Astrocyte (in vitro differentiated cells and primary cell): ENCODE data around the gene KCNE1. TPM values are rescaled to one million over a fixed set of nuclear protein-coding genes. Genes with fewer than 3 reads are reported as not detected.

Source experiments
- DNase-seq: peaks from one replicate; pipeline ENCODE4 v3.0.0-alpha.2; 2010; ENCODE audit warnings: low read depth
- FAIRE-seq: peaks from 2 replicates; lab custom pipeline; 2011; peaks lifted over from hg19 to GRCh38; lab: Jason Lieb, UNC
- H2AFZ ChIP-seq: 2 replicates; pipeline ENCODE4 v1.6.0; 2012; ENCODE audit warnings: low read depth, low read length, inconsistent platforms
- H3K27ac ChIP-seq: 2 replicates; pipeline ENCODE4 v1.5.1; 2011; ENCODE audit warnings: low read depth, low read length, inconsistent platforms
- H3K27me3 ChIP-seq: 2 replicates; pipeline ENCODE4 v1.6.0; 2011; ENCODE audit warnings: low read length, inconsistent platforms; ENCODE audit not compliant: insufficient read depth
- H3K36me3 ChIP-seq: 2 replicates; pipeline ENCODE4 v1.5.1; 2011; ENCODE audit warnings: low read length, inconsistent platforms; ENCODE audit not compliant: insufficient read depth
- H3K4me1 ChIP-seq: 2 replicates; pipeline ENCODE4 v1.5.1; 2011; ENCODE audit warnings: low read length, inconsistent platforms; ENCODE audit not compliant: insufficient read depth
- H3K4me2 ChIP-seq: 2 replicates; pipeline ENCODE4 v1.6.0; 2012; ENCODE audit warnings: low read length, inconsistent platforms
- H3K4me3 ChIP-seq: 2 replicates; pipeline ENCODE4 v1.5.1; 2011; ENCODE audit warnings: low read depth, mild to moderate bottlenecking, low read length, inconsistent platforms; ENCODE audit not compliant: insufficient read depth
- H3K79me2 ChIP-seq: 2 replicates; pipeline ENCODE4 v1.6.0; 2012; ENCODE audit warnings: mild to moderate bottlenecking, low read length, inconsistent platforms; ENCODE audit not compliant: insufficient read depth
- H3K9ac ChIP-seq: 2 replicates; pipeline ENCODE4 v1.6.0; 2012; ENCODE audit warnings: mild to moderate bottlenecking, low read length, inconsistent platforms
- H3K9me3 ChIP-seq: 2 replicates; pipeline ENCODE4 v1.5.1; 2012; ENCODE audit warnings: low read depth, mild to moderate bottlenecking, low read length, inconsistent platforms; ENCODE audit not compliant: insufficient read depth
- H4K20me1 ChIP-seq: 2 replicates; pipeline ENCODE4 v1.6.0; 2012; ENCODE audit warnings: low read length, inconsistent platforms; ENCODE audit not compliant: insufficient read depth
- H3K27ac Mint-ChIP-seq: one replicate; pipeline ENCODE4 v1.8.0; 2021; ENCODE audit warnings: mild to moderate bottlenecking, mixed read lengths; ENCODE audit not compliant: unreplicated experiment
- H3K27me3 Mint-ChIP-seq: one replicate; pipeline ENCODE4 v1.8.0; 2021; ENCODE audit warnings: low read depth, mixed read lengths; ENCODE audit not compliant: unreplicated experiment
- H3K36me3 Mint-ChIP-seq: one replicate; pipeline ENCODE4 v1.8.0; 2021; ENCODE audit warnings: low read depth, mixed read lengths; ENCODE audit not compliant: unreplicated experiment
- H3K4me1 Mint-ChIP-seq: one replicate; pipeline ENCODE4 v1.8.0; 2021; ENCODE audit warnings: low read depth, mixed read lengths; ENCODE audit not compliant: unreplicated experiment
- H3K4me3 Mint-ChIP-seq: one replicate; pipeline ENCODE4 v1.8.0; 2021; ENCODE audit warnings: mild to moderate bottlenecking, moderate library complexity, mixed read lengths; ENCODE audit not compliant: unreplicated experiment
- H3K9me3 Mint-ChIP-seq: one replicate; pipeline ENCODE4 v1.8.0; 2021; ENCODE audit warnings: mild to moderate bottlenecking, mixed read lengths; ENCODE audit not compliant: unreplicated experiment
- CTCF ChIP-seq: IDR thresholded peaks from 2 replicates; pipeline ENCODE4 v1.5.1; 2011; ENCODE audit warnings: low read depth, mild to moderate bottlenecking, inconsistent platforms, low read length, moderate library complexity; ENCODE audit not compliant: insufficient read depth
- EZH2 ChIP-seq: IDR thresholded peaks from 2 replicates; pipeline ENCODE4 v1.6.1; 2012; ENCODE audit warnings: mild to moderate bottlenecking, low read length, inconsistent platforms; ENCODE audit not compliant: insufficient read depth
- total RNA-seq: library from RNA; stranded (reverse); gene quantifications from 2 replicates; pipeline ENCODE4 v1.2.1, GENCODE V29; 2021

Gene KCNE1
- total RNA-seq, 1 donor from 2014 or later = 0.73 TPM

- peaks cover 61% of the 10 kb centered on the region for H3K79me2 ChIP-seq
- no peak overlapping the region for H2AFZ ChIP-seq
- no peak overlapping the region for H3K27ac ChIP-seq
- peaks cover 72% of the 10 kb centered on the region for H4K20me1 ChIP-seq
- no peaks in the 10 kb centered on the region for H3K9me3 ChIP-seq
- H3K36me3 ChIP-seq = peaks cover 37% of the 10 kb centered on the region
- Mint-ChIP-seq H3K9me3 (no peaks in the 10 kb centered on the region), H3K4me3 (peak overlapping the region; percentile 71), H3K4me1 (peaks cover 46% of the 10 kb centered on the region), H3K36me3 (peaks cover 31% of the 10 kb centered on the region), H3K27me3 (no peaks in the 10 kb centered on the region), H3K27ac (no peak overlapping the region)
- no peaks in the 10 kb centered on the region for H3K27me3 ChIP-seq
- FAIRE-seq (no peak), DNase-seq (no peak)
- peaks cover 43% of the 10 kb centered on the region for H3K4me1 ChIP-seq
- peak overlapping the region; percentile 34 for H3K4me3 ChIP-seq
- TF ChIP-seq EZH2 (no peak), CTCF (no peak)
- H3K4me2 ChIP-seq = peak overlapping the region; percentile 97
- peak overlapping the region; percentile 17 for H3K9ac ChIP-seq
Measured at GRCh38 chr21:34523019-34523555, 11.1 kb upstream of the KCNE1 start.

- H3K9me3 ChIP-seq = no peaks in the 10 kb centered on the region
- peaks cover 37% of the 10 kb centered on the region for H3K4me1 ChIP-seq
- H4K20me1 ChIP-seq = peaks cover 80% of the 10 kb centered on the region
- FAIRE-seq (no peak), DNase-seq (no peak)
- peak overlapping the region; percentile 69 for H3K4me3 Mint-ChIP-seq
- H3K79me2 ChIP-seq = peaks cover 67% of the 10 kb centered on the region
- no peak overlapping the region for H3K4me3 ChIP-seq
- no peaks in the 10 kb centered on the region for H3K9me3 Mint-ChIP-seq
- TF ChIP-seq EZH2 = no peak
- no peak for TF ChIP-seq CTCF
- no peaks in the 10 kb centered on the region for H3K27me3 ChIP-seq
- H3K9ac ChIP-seq = peak overlapping the region; percentile 12
- peaks cover 38% of the 10 kb centered on the region for H3K36me3 Mint-ChIP-seq
- H3K36me3 ChIP-seq = peaks cover 44% of the 10 kb centered on the region
- H2AFZ ChIP-seq = no peak overlapping the region
- H3K4me2 ChIP-seq = peak overlapping the region; percentile 97
- H3K27ac Mint-ChIP-seq = peak overlapping the region; percentile 44
- no peak overlapping the region for H3K27ac ChIP-seq
- no peaks in the 10 kb centered on the region for H3K27me3 Mint-ChIP-seq
- peaks cover 47% of the 10 kb centered on the region for H3K4me1 Mint-ChIP-seq
Measured at GRCh38 chr21:34522284-34522683, 10.3 kb upstream of the KCNE1 start.

- H3K27ac Mint-ChIP-seq = no peak overlapping the region
- FAIRE-seq (no peak), DNase-seq (no peak)
- no peaks in the 10 kb centered on the region for H3K9me3 Mint-ChIP-seq
- H3K27me3 Mint-ChIP-seq = no peaks in the 10 kb centered on the region
- Histone ChIP-seq H3K79me2 (peaks cover 67% of the 10 kb centered on the region), H3K4me3 (no peak overlapping the region), H3K9ac (peak overlapping the region; percentile 12), H4K20me1 (peaks cover 87% of the 10 kb centered on the region), H3K27me3 (no peaks in the 10 kb centered on the region), H2AFZ (no peak overlapping the region), H3K27ac (no peak overlapping the region), H3K4me2 (peak overlapping the region; percentile 97), H3K4me1 (peaks cover 34% of the 10 kb centered on the region), H3K36me3 (peaks cover 51% of the 10 kb centered on the region), H3K9me3 (no peaks in the 10 kb centered on the region)
- H3K36me3 Mint-ChIP-seq = peaks cover 41% of the 10 kb centered on the region
- peaks cover 47% of the 10 kb centered on the region for H3K4me1 Mint-ChIP-seq
- no peak for TF ChIP-seq CTCF
- TF ChIP-seq EZH2 = no peak
- peak overlapping the region; percentile 69 for H3K4me3 Mint-ChIP-seq
Measured at GRCh38 chr21:34521561-34521960, 9.6 kb upstream of the KCNE1 start.
